ENCODE data around the gene ARID2. TPM values are rescaled to one million over a fixed set of nuclear protein-coding genes. Genes with fewer than 3 reads are reported as not detected.

The ARID2 gene
- total and polyA plus RNA-seq, 10 of the 15 experiments (the other 5 are each of a cell fraction or from before 2014, with no cell fraction given) = 9.2 to 29.8 (median 20.3) TPM

DNA sequence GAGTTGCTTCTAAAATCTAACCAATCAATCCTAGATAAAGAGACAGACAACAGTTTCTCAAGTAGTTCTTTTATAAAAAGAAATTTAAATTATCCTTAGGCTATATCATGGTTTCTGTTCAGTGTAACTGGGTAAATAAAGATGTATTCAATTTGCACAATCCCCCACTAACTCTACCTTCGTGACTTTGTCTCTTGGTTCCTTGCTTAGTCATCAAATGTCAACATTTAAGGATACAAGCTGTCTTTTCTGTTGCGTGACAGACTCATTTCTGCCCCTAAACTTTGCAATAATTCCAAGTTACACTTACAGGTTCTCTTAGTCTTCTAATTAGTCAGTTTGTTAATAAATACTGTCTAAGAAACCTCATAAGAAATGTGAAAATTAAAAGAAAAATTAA is 210.3 kb downstream of the ARID2 start:
- BruUV-seq (replicated peaks) = no TSS peak
- in situ Hi-C loops (cut with MboI) (no loop called here), intact Hi-C loops (cut with micrococcal nuclease; ENCODE audit: unreplicated experiment) (no loop called here)
- DNase-seq (ENCODE audit: low read depth, low spot score) (no peak), ATAC-seq (no peak), FAIRE-seq (no peak)
- ChIA-PET SMC1A (ENCODE audit: uncharacterized antibody, unreplicated experiment) (interaction anchor here (0.9 to 1.2 kb wide), 3 partner anchors 9 to 46 kb away, joined by 3 to 4 read pairs (median 3); no protein-coding TSS in a partner anchor), CTCF (no interaction called here), POLR2A (no interaction called here), RAD21 (ENCODE audit: unreplicated experiment) (no interaction called here)
- Histone ChIP-seq H3K4me1 (ENCODE audit: control insufficient read depth, insufficient read depth, low read length) (no peaks in the 10 kb centered on the region), H3K4me2 (ENCODE audit: control insufficient read depth, insufficient read depth) (no peak overlapping the region), H3K9me3 (replicated peaks; ENCODE audit: control insufficient read depth, insufficient read depth, low read length) (no peaks in the 10 kb centered on the region), H2AFZ (ENCODE audit: control insufficient read depth, low read depth, low read length) (no peak overlapping the region), H3K9ac (ENCODE audit: control insufficient read depth, insufficient read depth, low read length) (no peak overlapping the region), H3K36me3 (ENCODE audit: control insufficient read depth in 2 of 2, insufficient read depth in 2 of 2, low read length in 1 of 2) (peaks cover 0 to 31% of the 10 kb centered on the region in 2 experiments; a peak in 3 of 4 replicates), H3K79me2 (ENCODE audit: control insufficient read depth, insufficient read depth, low read length) (no peaks in the 10 kb centered on the region), H3K4me3 (no peak overlapping the region), H4K20me1 (ENCODE audit: control insufficient read depth, insufficient read depth) (no peaks in the 10 kb centered on the region), H3K27ac (ENCODE audit: control insufficient read depth, insufficient read depth) (no peak overlapping the region), H3K27me3 (replicated peaks in 1 of 2; ENCODE audit: control insufficient read depth in 2 of 2, insufficient read depth in 2 of 2, low read length in 1 of 2) (no peaks in the 10 kb centered on the region)
- TF ChIP-seq CREB1 (IDR thresholded peaks at IDR 0.05; ENCODE audit: low read depth) (no peak), TARDBP (IDR thresholded peaks at IDR 0.05; ENCODE audit: borderline replicate concordance) (no peak), ZNF207 (IDR thresholded peaks at IDR 0.05; ENCODE audit: borderline replicate concordance) (no peak), RFX5 (IDR thresholded peaks at IDR 0.05; ENCODE audit: low read depth, low read length) (no peak), YBX1 (IDR thresholded peaks at IDR 0.05) (no peak), MAX (IDR thresholded peaks at IDR 0.05; ENCODE audit: low read depth, low read length) (no peak), BACH1 (IDR thresholded peaks at IDR 0.05; ENCODE audit: borderline replicate concordance) (no peak), SREBF1 (IDR thresholded peaks at IDR 0.05; ENCODE audit: low read length) (no peak), MYC (IDR thresholded peaks at IDR 0.05; ENCODE audit: insufficient read depth, insufficient read length, insufficient replicate concordance, low read length, severe bottlenecking) (no peak)
- TF ChIP-seq, protein P1, sequence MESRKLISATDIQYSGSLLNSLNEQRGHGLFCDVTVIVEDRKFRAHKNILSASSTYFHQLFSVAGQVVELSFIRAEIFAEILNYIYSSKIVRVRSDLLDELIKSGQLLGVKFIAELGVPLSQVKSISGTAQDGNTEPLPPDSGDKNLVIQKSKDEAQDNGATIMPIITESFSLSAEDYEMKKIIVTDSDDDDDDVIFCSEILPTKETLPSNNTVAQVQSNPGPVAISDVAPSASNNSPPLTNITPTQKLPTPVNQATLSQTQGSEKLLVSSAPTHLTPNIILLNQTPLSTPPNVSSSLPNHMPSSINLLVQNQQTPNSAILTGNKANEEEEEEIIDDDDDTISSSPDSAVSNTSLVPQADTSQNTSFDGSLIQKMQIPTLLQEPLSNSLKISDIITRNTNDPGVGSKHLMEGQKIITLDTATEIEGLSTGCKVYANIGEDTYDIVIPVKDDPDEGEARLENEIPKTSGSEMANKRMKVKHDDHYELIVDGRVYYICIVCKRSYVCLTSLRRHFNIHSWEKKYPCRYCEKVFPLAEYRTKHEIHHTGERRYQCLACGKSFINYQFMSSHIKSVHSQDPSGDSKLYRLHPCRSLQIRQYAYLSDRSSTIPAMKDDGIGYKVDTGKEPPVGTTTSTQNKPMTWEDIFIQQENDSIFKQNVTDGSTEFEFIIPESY (IDR thresholded peaks at IDR 0.05) = no peak
- 96% methylated on average over 2 of the region's 2 CpGs for WGBS (ENCODE audit: insufficient coverage, insufficient replicate concordance, low lambda C conversion rate, missing lambda C conversion rate)
